WTC11 (cell line): Measurements from ENCODE around the gene TBX2.

Experiments
- AR ChIP-seq: fragments of 250-450 bp; sonication (Bioruptor Pico); IDR thresholded peaks from 2 replicates; pipeline ENCODE4 v1.9.0; 2021; ENCODE audit warnings: mild to moderate bottlenecking
- CTCF ChIP-seq: fragments of 200-600 bp; IDR thresholded peaks from 2 replicates; pipeline ENCODE4 v1.8.0; 2022; ENCODE audit warnings: antibody characterized with exemption

GRCh38 chr17:61408151-61409041, 8.8 kb downstream of the TBX2 start:
- no peak for TF ChIP-seq AR (CRISPR knock-in tag)
- TF ChIP-seq CTCF, result no peak
